GM12878 (cell line): ENCODE data around the gene PITPNM3.

ENCODE experiments used
- CBFB ChIP-seq: IDR thresholded peaks from 2 replicates; pipeline ENCODE4 v1.6.1; 2016; ENCODE audit warnings: antibody characterized with exemption, low read depth
- EZH2 ChIP-seq: IDR thresholded peaks from 2 replicates; pipeline ENCODE4 v1.6.1; 2012; ENCODE audit warnings: low read depth, mild to moderate bottlenecking, control low read depth, inconsistent platforms, low read length, borderline replicate concordance; ENCODE audit not compliant: control insufficient read depth
- JUNB ChIP-seq: IDR thresholded peaks from 2 replicates; pipeline ENCODE4 v1.6.1; 2016; ENCODE audit warnings: antibody characterized with exemption, mild to moderate bottlenecking
- KDM1A ChIP-seq: fragments of 200-600 bp; sonication (generic); IDR thresholded peaks from 2 replicates; pipeline ENCODE4 v1.6.1; 2016; ENCODE audit warnings: borderline replicate concordance
- NR2C1 ChIP-seq: fragments of 450-650 bp; IDR thresholded peaks from 2 replicates; pipeline ENCODE4 v1.6.1; 2017; ENCODE audit warnings: antibody characterized with exemption, mild to moderate bottlenecking, moderate library complexity
- POLR2AphosphoS5 ChIP-seq: IDR thresholded peaks from 2 replicates; pipeline ENCODE4 v1.6.1; 2011; ENCODE audit warnings: mild to moderate bottlenecking, low read length, inconsistent platforms
- RBBP5 ChIP-seq: fragments of 200-600 bp; sonication (generic); conservative IDR thresholded peaks from 2 replicates; pipeline ENCODE4 v1.6.1; 2016
- SIN3A ChIP-seq: IDR thresholded peaks from 2 replicates; pipeline ENCODE4 v1.6.1; 2012; ENCODE audit warnings: low read depth, low read length, improper control_type of control experiment
- YY1 ChIP-seq: IDR thresholded peaks from 2 replicates; pipeline ENCODE4 v1.6.1; 2011; ENCODE audit warnings: low read depth, mild to moderate bottlenecking, low read length
- TF ChIP-seq, protein P1 (sequence below): IDR thresholded peaks from 2 replicates; pipeline ENCODE4 v1.6.1; 2011; ENCODE audit warnings: low read depth, mild to moderate bottlenecking, low read length, moderate library complexity, borderline replicate concordance; ENCODE audit errors: extremely low read depth
- TF ChIP-seq, protein P2 (sequence below): IDR thresholded peaks from 2 replicates; pipeline ENCODE4 v1.6.1; 2011; ENCODE audit warnings: mild to moderate bottlenecking, low read depth, low read length, moderate library complexity; ENCODE audit not compliant: insufficient replicate concordance

DNA sequence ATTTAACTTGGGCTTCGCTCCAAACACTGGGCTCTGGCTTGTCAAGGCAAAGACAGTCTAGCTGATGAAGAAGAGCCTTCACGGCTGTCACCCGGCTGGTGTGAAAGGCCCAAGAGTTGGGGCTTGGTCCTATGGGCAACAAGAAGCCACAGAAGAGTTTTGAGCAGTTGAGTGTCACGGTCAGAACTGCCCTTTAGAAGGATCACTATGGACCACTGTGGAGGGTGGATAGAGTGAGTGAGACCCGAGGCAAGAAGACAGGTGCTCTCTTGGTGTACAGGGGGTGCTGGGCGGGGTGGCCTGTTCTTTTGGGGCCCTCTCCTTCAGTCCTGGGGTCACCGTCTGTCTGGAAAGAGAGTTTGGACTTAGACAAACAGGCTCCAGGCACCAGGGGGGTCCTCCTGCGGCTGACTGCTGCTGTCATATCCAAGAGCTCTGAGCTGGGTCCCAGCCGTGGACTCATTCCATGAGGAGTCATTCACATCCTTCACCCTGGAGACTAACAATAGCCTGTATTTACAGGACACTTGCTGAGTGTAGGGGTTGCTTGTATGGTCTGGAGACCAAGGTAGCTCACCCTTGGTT is 109.7 kb downstream of the PITPNM3 start:
- TF ChIP-seq, protein P1, sequence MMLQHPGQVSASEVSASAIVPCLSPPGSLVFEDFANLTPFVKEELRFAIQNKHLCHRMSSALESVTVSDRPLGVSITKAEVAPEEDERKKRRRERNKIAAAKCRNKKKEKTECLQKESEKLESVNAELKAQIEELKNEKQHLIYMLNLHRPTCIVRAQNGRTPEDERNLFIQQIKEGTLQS: no peak
- TF ChIP-seq RBBP5 (no peak), CBFB (no peak), JUNB (no peak), POLR2AphosphoS5 (no peak), EZH2 (no peak), SIN3A (no peak), NR2C1 (no peak), YY1 (no peak), KDM1A (no peak)
- TF ChIP-seq, protein P2, sequence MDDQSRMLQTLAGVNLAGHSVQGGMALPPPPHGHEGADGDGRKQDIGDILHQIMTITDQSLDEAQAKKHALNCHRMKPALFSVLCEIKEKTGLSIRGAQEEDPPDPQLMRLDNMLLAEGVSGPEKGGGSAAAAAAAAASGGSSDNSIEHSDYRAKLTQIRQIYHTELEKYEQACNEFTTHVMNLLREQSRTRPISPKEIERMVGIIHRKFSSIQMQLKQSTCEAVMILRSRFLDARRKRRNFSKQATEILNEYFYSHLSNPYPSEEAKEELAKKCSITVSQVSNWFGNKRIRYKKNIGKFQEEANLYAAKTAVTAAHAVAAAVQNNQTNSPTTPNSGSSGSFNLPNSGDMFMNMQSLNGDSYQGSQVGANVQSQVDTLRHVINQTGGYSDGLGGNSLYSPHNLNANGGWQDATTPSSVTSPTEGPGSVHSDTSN: no peak
